GM23338 (cell line): ENCODE measurements around the gene TEX35. TPM values are rescaled to one million over a fixed set of nuclear protein-coding genes. Genes with fewer than 3 reads are reported as not detected.

ENCODE experiments used
- ATAC-seq: fragments of 200-7000 bp; cut with Tn5 transposase; 3 replicates; pipeline ENCODE4 v1.9.1; 2020
- DNase-seq: peaks from one replicate; pipeline ENCODE4 v3.0.0-alpha.2; 2015; ENCODE audit warnings: low spot score
- H2AFZ ChIP-seq: fragments of 200-600 bp; sonication (generic); 2 replicates; pipeline ENCODE4 v1.8.0; 2016; ENCODE audit warnings: antibody characterized with exemption, mild to moderate bottlenecking, moderate library complexity
- H3F3A ChIP-seq: fragments of 200-600 bp; sonication (generic); replicated peaks from 2 replicates; pipeline ENCODE4 v1.8.0; 2017; ENCODE audit warnings: antibody characterized with exemption, mixed run types, low read depth
- H3K27ac ChIP-seq: fragments of 200-600 bp; sonication (generic); 2 replicates; pipeline ENCODE4 v1.6.1; 2016; ENCODE audit warnings: low read depth
- H3K27me3 ChIP-seq: fragments of 200-600 bp; sonication (generic); 2 replicates; pipeline ENCODE4 v1.8.0; 2016; ENCODE audit warnings: mild to moderate bottlenecking, mixed run types, moderate library complexity; ENCODE audit not compliant: insufficient read depth
- H3K36me3 ChIP-seq: fragments of 200-600 bp; sonication (generic); 2 replicates; pipeline ENCODE4 v1.8.0; 2016; ENCODE audit warnings: mild to moderate bottlenecking; ENCODE audit not compliant: insufficient read depth
- H3K4me1 ChIP-seq: fragments of 200-600 bp; sonication (generic); 2 replicates; pipeline ENCODE4 v1.8.0; 2016; ENCODE audit warnings: mild to moderate bottlenecking, moderate library complexity; ENCODE audit not compliant: insufficient read depth
- H3K4me2 ChIP-seq: fragments of 200-600 bp; sonication (generic); 2 replicates; pipeline ENCODE4 v1.7.1; 2017; ENCODE audit warnings: mixed run types
- H3K4me3 ChIP-seq: fragments of 200-600 bp; sonication (generic); 2 replicates; pipeline ENCODE4 v1.6.1; 2016; ENCODE audit warnings: mixed run types
- H3K79me2 ChIP-seq: fragments of 200-600 bp; sonication (generic); replicated peaks from 2 replicates; pipeline ENCODE4 v1.8.0; 2017; ENCODE audit warnings: mild to moderate bottlenecking; ENCODE audit not compliant: insufficient read depth
- H3K9me2 ChIP-seq: fragments of 200-600 bp; sonication (generic); 2 replicates; pipeline ENCODE4 v1.8.0; 2017; ENCODE audit not compliant: insufficient read depth
- H4K20me1 ChIP-seq: fragments of 200-600 bp; sonication (generic); replicated peaks from 2 replicates; pipeline ENCODE4 v1.8.0; 2017; ENCODE audit warnings: mild to moderate bottlenecking; ENCODE audit not compliant: insufficient read depth
- H3K27ac Mint-ChIP-seq: 2 replicates; pipeline ENCODE4 v1.8.0; 2020; ENCODE audit warnings: inconsistent platforms, mild to moderate bottlenecking, moderate library complexity, mixed read lengths
- H3K27me3 Mint-ChIP-seq: 3 replicates; pipeline ENCODE4 v1.8.0; 2022; ENCODE audit warnings: low read depth, mild to moderate bottlenecking, moderate library complexity, mixed read lengths, inconsistent platforms; ENCODE audit not compliant: insufficient read depth, poor library complexity
- H3K36me3 Mint-ChIP-seq: 3 replicates; pipeline ENCODE4 v1.8.0; 2021; ENCODE audit warnings: low read depth, mild to moderate bottlenecking, inconsistent platforms, moderate library complexity, mixed read lengths
- H3K4me1 Mint-ChIP-seq: 3 replicates; pipeline ENCODE4 v1.8.0; 2020; ENCODE audit warnings: mild to moderate bottlenecking, inconsistent platforms, mixed read lengths
- H3K4me3 Mint-ChIP-seq: 3 replicates; pipeline ENCODE4 v1.8.0; 2021; ENCODE audit warnings: moderate library complexity, mild to moderate bottlenecking, inconsistent platforms, mixed read lengths
- H3K9me3 Mint-ChIP-seq: 3 replicates; pipeline ENCODE4 v1.8.0; 2020; ENCODE audit warnings: moderate library complexity, mild to moderate bottlenecking, inconsistent platforms, mixed read lengths
- CREB1 ChIP-seq: fragments of 250-450 bp; sonication (Bioruptor Pico); IDR thresholded peaks from 2 replicates; pipeline ENCODE4 v1.5.0; 2020; ENCODE audit warnings: low read depth, mild to moderate bottlenecking, moderate library complexity
- EZH2phosphoT487 ChIP-seq: fragments of 200-600 bp; sonication (generic); IDR thresholded peaks from one replicate; pipeline ENCODE4 v1.8.1; 2018; ENCODE audit warnings: antibody characterized with exemption; ENCODE audit not compliant: unreplicated experiment
- JUNB ChIP-seq: IDR thresholded peaks from one replicate; pipeline ENCODE4 v1.6.1; 2016; ENCODE audit warnings: antibody characterized with exemption; ENCODE audit not compliant: unreplicated experiment
- POLR2AphosphoS5 ChIP-seq: IDR thresholded peaks from 2 replicates; pipeline ENCODE4 v1.6.1; 2016; ENCODE audit warnings: antibody characterized with exemption, low read depth
- ZNF331 ChIP-seq: fragments of 250-450 bp; sonication (Bioruptor Pico); IDR thresholded peaks from 2 replicates; pipeline ENCODE4 v1.5.0; 2020; ENCODE audit warnings: low read depth, mild to moderate bottlenecking, moderate library complexity
- ZNF462 ChIP-seq: fragments of 250-450 bp; sonication (Bioruptor Pico); IDR thresholded peaks from 2 replicates; pipeline ENCODE4 v1.5.0; 2020; ENCODE audit warnings: mild to moderate bottlenecking, moderate library complexity
- polyA plus RNA-seq: library from polyadenylated mRNA; unstranded; fragments of >200 nt; fragmentation: Nextera tagmentation; extraction: Ambion mirVana; gene quantifications from 2 replicates; pipeline ENCODE4 v1.2.1, GENCODE V29; 2016
- total RNA-seq: library from RNA; depleted of rRNA; stranded (reverse); fragments of >200 nt; shearing (Covaris generic); gene quantifications from 2 replicates; pipeline ENCODE4 v1.2.3, GENCODE V29; 2014
- TF ChIP-seq, protein P1 (sequence below): IDR thresholded peaks from 2 replicates; pipeline ENCODE4 v1.6.1; 2016; ENCODE audit warnings: antibody characterized with exemption

TEX35 gene
- total and polyA plus RNA-seq, 2 experiments from 2014 or later: not detected

- no peaks in the 10 kb centered on the region for H4K20me1 ChIP-seq
- DNase-seq (no peak), ATAC-seq (no peak)
- H3K4me2 ChIP-seq: no peak overlapping the region
- Mint-ChIP-seq H3K27me3 (peaks cover 10% of the 10 kb centered on the region), H3K4me3 (no peak overlapping the region), H3K27ac (no peak overlapping the region), H3K4me1 (peaks cover 3% of the 10 kb centered on the region; the same call in 2 of the 3 replicates), H3K36me3 (no peaks in the 10 kb centered on the region; the same call in 2 of the 3 replicates), H3K9me3 (no peaks in the 10 kb centered on the region; the same call in 2 of the 3 replicates)
- no peak overlapping the region for H3K4me3 ChIP-seq
- no peak overlapping the region for H2AFZ ChIP-seq
- H3K9me2 ChIP-seq: no peaks in the 10 kb centered on the region
- H3K36me3 ChIP-seq: no peaks in the 10 kb centered on the region
- H3K79me2 ChIP-seq: no peaks in the 10 kb centered on the region
- H3K4me1 ChIP-seq: no peaks in the 10 kb centered on the region
- no peak overlapping the region for H3K27ac ChIP-seq
- no peak for TF ChIP-seq POLR2AphosphoS5
- TF ChIP-seq JUNB: no peak
- TF ChIP-seq ZNF331 (CRISPR knock-in tag): no peak
- TF ChIP-seq ZNF462 (CRISPR knock-in tag): no peak
- TF ChIP-seq, protein P1, sequence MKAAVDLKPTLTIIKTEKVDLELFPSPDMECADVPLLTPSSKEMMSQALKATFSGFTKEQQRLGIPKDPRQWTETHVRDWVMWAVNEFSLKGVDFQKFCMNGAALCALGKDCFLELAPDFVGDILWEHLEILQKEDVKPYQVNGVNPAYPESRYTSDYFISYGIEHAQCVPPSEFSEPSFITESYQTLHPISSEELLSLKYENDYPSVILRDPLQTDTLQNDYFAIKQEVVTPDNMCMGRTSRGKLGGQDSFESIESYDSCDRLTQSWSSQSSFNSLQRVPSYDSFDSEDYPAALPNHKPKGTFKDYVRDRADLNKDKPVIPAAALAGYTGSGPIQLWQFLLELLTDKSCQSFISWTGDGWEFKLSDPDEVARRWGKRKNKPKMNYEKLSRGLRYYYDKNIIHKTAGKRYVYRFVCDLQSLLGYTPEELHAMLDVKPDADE: no peak
- TF ChIP-seq EZH2phosphoT487: no peak
- TF ChIP-seq CREB1: no peak
- no peaks in the 10 kb centered on the region for H3K27me3 ChIP-seq
- 0 out of 2 replicates have a peak, but pooled peaks cover 6% of the 10 kb centered on the region for H3F3A ChIP-seq
Measured at GRCh38 chr1:178489399-178489798, 23.5 kb upstream of the TEX35 start.
